Loucy (cell line): Measurements from ENCODE around the gene ATP10A.

Experiments used
- H2AFZ ChIP-seq: fragments of 200-600 bp; sonication (generic); 2 replicates; pipeline ENCODE4 v1.6.0; 2016; ENCODE audit warnings: antibody characterized with exemption, mild to moderate bottlenecking, low read length, moderate library complexity
- H3F3A ChIP-seq: fragments of 200-600 bp; 2 replicates; pipeline ENCODE4 v1.6.0; 2016; ENCODE audit warnings: antibody characterized with exemption, low read depth, mild to moderate bottlenecking
- H3K27me3 ChIP-seq: fragments of 200-600 bp; sonication (generic); 2 replicates; pipeline ENCODE4 v1.6.1; 2014; ENCODE audit warnings: low read length, mild to moderate bottlenecking; ENCODE audit not compliant: insufficient read depth, poor library complexity, severe bottlenecking
- H3K36me3 ChIP-seq: fragments of 200-600 bp; sonication (generic); 2 replicates; pipeline ENCODE4 v1.6.1; 2016; ENCODE audit warnings: low read length; ENCODE audit not compliant: insufficient read depth
- H3K4me1 ChIP-seq: fragments of 200-600 bp; sonication (generic); 2 replicates; pipeline ENCODE4 v1.5.1; 2014; ENCODE audit warnings: low read length, mild to moderate bottlenecking; ENCODE audit not compliant: insufficient read depth, poor library complexity, severe bottlenecking
- H3K4me2 ChIP-seq: fragments of 200-600 bp; sonication (generic); 2 replicates; pipeline ENCODE4 v1.6.0; 2014; ENCODE audit warnings: antibody characterized with exemption, low read length, low read depth, mild to moderate bottlenecking; ENCODE audit not compliant: poor library complexity, severe bottlenecking
- H3K4me3 ChIP-seq: fragments of 200-600 bp; sonication (generic); 2 replicates; pipeline ENCODE4 v1.5.1; 2014; ENCODE audit warnings: low read length, mild to moderate bottlenecking, mixed read lengths; ENCODE audit not compliant: poor library complexity, severe bottlenecking
- H3K79me2 ChIP-seq: fragments of 200-600 bp; sonication (generic); 2 replicates; pipeline ENCODE4 v1.6.1; 2014; ENCODE audit warnings: low read length; ENCODE audit not compliant: insufficient read depth
- H3K9ac ChIP-seq: fragments of 200-600 bp; sonication (generic); 2 replicates; pipeline ENCODE4 v1.6.0; 2014; ENCODE audit warnings: mild to moderate bottlenecking, low read depth, low read length, moderate library complexity; ENCODE audit not compliant: poor library complexity, severe bottlenecking
- H3K9me2 ChIP-seq: fragments of 200-600 bp; sonication (generic); replicated peaks from 2 replicates; pipeline ENCODE4 v1.6.1; 2016; ENCODE audit warnings: low read depth, low read length, mixed read lengths
- H3K9me3 ChIP-seq: fragments of 200-600 bp; sonication (generic); 2 replicates; pipeline ENCODE4 v1.6.1; 2014; ENCODE audit warnings: mild to moderate bottlenecking, antibody characterized with exemption, low read length, low read depth; ENCODE audit not compliant: insufficient read depth
- H4K20me1 ChIP-seq: fragments of 200-600 bp; sonication (generic); 2 replicates; pipeline ENCODE4 v1.6.0; 2014; ENCODE audit warnings: antibody characterized with exemption, low read length, mild to moderate bottlenecking; ENCODE audit not compliant: insufficient read depth, poor library complexity, severe bottlenecking
- CTCF ChIP-seq: fragments of 200-600 bp; sonication (generic); conservative IDR thresholded peaks from 2 replicates; pipeline ENCODE4 v1.5.1; 2014; ENCODE audit warnings: mild to moderate bottlenecking, antibody characterized with exemption, low read length
- EZH2phosphoT487 ChIP-seq: fragments of 200-600 bp; IDR thresholded peaks from 2 replicates; pipeline ENCODE4 v1.6.1; 2018; ENCODE audit warnings: antibody characterized with exemption, mild to moderate bottlenecking, moderate library complexity, borderline replicate concordance

Gene ATP10A

GRCh38 chr15:25789211-25789610, 73.9 kb downstream of the ATP10A start:
- H3K79me2 ChIP-seq, result no peaks in the 10 kb centered on the region
- no peak overlapping the region for H2AFZ ChIP-seq
- peaks cover 3% of the 10 kb centered on the region; the same call in 1 of the 2 replicates for H3K9me3 ChIP-seq
- H3K27me3 ChIP-seq, result no peaks in the 10 kb centered on the region
- no peak overlapping the region for H3K4me3 ChIP-seq
- no peaks in the 10 kb centered on the region for H3K36me3 ChIP-seq
- H3K9ac ChIP-seq, result no peak overlapping the region
- H3F3A ChIP-seq, result no peaks in the 10 kb centered on the region
- H4K20me1 ChIP-seq, result no peaks in the 10 kb centered on the region
- no peak overlapping the region for H3K4me2 ChIP-seq
- no peaks in the 10 kb centered on the region for H3K9me2 ChIP-seq
- TF ChIP-seq EZH2phosphoT487 (no peak), CTCF (no peak)
- no peaks in the 10 kb centered on the region for H3K4me1 ChIP-seq

DNA sequence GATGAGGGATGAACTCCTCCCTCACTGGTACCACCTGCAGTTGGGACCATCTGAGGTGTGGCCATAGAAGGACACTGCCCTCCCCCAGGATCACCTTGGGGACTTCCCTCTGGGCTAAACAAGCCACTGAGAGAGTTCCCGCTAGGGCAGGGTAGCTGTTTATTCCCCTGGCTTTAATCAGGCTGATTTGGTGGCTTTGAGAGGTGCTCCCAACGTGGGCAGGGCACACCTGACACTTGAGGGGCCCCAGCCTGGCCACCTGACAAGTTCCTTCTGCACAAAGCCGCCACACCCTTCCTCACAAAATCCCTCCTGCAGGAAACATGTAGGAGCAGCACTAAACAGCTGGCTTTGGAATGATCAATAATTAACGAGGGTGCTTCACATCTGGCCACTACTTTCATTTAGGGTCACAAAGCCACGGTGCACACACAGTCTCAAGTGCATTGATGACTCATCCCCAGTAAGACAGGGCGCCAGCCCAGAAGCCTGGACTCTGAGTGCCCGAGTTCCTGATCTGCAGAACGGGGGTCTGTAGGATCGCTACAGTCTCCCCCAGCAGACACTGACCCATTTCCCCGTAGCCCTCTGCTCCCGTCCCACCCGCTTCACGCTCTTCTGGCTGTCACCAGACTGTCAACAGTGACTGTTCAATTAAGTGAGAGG, 75.1 kb downstream of the ATP10A start:
- H3K4me1 ChIP-seq, result no peaks in the 10 kb centered on the region
- no peak overlapping the region for H2AFZ ChIP-seq
- no peaks in the 10 kb centered on the region for H4K20me1 ChIP-seq
- no peaks in the 10 kb centered on the region for H3F3A ChIP-seq
- H3K9ac ChIP-seq, result no peak overlapping the region
- no peak overlapping the region for H3K4me3 ChIP-seq
- no peaks in the 10 kb centered on the region for H3K36me3 ChIP-seq
- no peaks in the 10 kb centered on the region for H3K9me2 ChIP-seq
- H3K27me3 ChIP-seq, result no peaks in the 10 kb centered on the region
- H3K9me3 ChIP-seq, result peaks cover 6% of the 10 kb centered on the region; the same call in 1 of the 2 replicates
- H3K4me2 ChIP-seq, result no peak overlapping the region
- TF ChIP-seq CTCF, result no peak
- TF ChIP-seq EZH2phosphoT487, result no peak
- H3K79me2 ChIP-seq, result no peaks in the 10 kb centered on the region

DNA sequence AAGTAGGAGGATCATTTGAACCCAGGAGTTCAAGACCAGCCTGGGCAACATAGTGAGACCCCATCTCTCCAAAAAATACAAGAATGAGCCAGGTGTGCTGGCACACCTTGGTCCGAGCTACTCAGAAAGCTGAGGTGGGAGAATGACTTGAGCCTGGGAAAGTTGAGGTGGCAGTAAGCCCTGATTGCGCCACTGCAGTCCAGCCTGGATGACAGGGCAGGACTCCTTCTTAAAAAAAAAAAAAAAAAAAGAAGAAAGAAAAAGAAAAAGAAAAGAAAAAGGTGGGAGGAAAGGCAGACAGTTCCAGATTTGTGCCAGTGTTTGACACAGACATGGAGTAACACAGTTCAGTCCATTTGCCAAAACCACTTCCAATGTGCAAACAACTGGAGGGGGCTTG, 75.7 kb downstream of the ATP10A start:
- no peak for TF ChIP-seq CTCF
- no peak for TF ChIP-seq EZH2phosphoT487
- Histone ChIP-seq H2AFZ (no peak overlapping the region), H3K9me3 (peaks cover 6% of the 10 kb centered on the region; the same call in 1 of the 2 replicates), H3K9me2 (no peaks in the 10 kb centered on the region), H3K9ac (no peak overlapping the region), H3K4me3 (no peak overlapping the region), H3K27me3 (no peaks in the 10 kb centered on the region), H3K4me2 (no peak overlapping the region), H4K20me1 (no peaks in the 10 kb centered on the region), H3F3A (no peaks in the 10 kb centered on the region), H3K4me1 (no peaks in the 10 kb centered on the region), H3K79me2 (no peaks in the 10 kb centered on the region), H3K36me3 (no peaks in the 10 kb centered on the region)
